Measurements from ENCODE around the gene GINS2. TPM values are rescaled to one million over a fixed set of nuclear protein-coding genes. Genes with fewer than 3 reads are reported as not detected.

Gene GINS2
- total RNA-seq, 4 donors from 2014 or later = 0.24 to 1.2 (median 0.55) TPM

DNA sequence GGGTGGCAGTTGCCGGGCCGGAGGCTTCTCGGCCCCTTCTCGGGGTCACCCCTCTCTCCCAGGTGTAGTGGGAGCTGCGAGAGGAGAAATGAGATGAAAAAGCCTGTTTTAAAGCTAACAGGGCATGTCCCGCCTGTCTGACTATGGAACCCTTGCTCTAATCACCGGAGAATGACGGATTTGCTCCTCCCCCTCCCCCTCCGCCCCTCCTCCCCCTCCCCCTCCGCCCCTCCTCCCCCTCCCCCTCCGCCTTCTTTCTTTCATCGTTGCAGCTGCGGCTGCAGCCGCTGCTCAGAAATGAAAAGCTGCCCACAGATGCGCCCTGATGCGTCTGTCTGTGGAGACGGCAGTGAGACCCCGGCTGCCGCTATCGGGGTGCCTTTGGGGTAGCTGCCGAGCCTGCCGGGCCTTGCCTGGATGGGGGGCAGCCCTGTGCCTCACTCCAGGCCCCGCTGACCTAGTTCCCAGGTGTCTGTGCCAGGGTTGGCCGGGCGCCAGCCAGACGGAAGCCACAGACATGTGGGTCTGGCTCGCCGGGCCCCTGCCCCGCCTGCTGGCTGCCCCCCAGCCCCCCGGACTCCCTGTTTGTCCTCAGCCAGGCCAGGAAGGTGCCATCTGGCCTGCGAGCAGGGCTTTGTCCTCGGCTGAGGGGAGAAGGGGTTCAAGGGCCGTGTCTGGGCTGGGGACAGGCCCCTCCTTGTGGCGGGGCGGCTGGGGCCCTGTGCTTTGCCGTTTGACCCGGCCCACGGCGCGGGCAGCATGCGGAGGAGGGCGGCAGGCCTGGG, 37.7 kb downstream of the GINS2 start:
- H3K27ac ChIP-seq = no peak overlapping the region
- H3K27me3 ChIP-seq = no peaks in the 10 kb centered on the region
- H3K4me1 ChIP-seq = peaks cover 10 to 27% of the 10 kb centered on the region in 2 donors
- H3K36me3 ChIP-seq = peaks cover 23 to 31% of the 10 kb centered on the region in 2 donors
- 58 to 64% methylated on average over 15 to 16 of the region's 42 CpGs for WGBS, 2 donors
- no peak for TF ChIP-seq POLR2A (IDR thresholded peaks at IDR 0.05)
- TF ChIP-seq, protein P1, sequence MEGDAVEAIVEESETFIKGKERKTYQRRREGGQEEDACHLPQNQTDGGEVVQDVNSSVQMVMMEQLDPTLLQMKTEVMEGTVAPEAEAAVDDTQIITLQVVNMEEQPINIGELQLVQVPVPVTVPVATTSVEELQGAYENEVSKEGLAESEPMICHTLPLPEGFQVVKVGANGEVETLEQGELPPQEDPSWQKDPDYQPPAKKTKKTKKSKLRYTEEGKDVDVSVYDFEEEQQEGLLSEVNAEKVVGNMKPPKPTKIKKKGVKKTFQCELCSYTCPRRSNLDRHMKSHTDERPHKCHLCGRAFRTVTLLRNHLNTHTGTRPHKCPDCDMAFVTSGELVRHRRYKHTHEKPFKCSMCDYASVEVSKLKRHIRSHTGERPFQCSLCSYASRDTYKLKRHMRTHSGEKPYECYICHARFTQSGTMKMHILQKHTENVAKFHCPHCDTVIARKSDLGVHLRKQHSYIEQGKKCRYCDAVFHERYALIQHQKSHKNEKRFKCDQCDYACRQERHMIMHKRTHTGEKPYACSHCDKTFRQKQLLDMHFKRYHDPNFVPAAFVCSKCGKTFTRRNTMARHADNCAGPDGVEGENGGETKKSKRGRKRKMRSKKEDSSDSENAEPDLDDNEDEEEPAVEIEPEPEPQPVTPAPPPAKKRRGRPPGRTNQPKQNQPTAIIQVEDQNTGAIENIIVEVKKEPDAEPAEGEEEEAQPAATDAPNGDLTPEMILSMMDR (IDR thresholded peaks at IDR 0.05) = no peak
- peak; percentile 63 to 67 for DNase-seq
- no peaks in the 10 kb centered on the region for H3K9me3 ChIP-seq
- intact Hi-C loops (cut with DNase I) = no loop called here
- H3K4me3 ChIP-seq (replicated peaks in 1 of 3) = no peak overlapping the region

DNA sequence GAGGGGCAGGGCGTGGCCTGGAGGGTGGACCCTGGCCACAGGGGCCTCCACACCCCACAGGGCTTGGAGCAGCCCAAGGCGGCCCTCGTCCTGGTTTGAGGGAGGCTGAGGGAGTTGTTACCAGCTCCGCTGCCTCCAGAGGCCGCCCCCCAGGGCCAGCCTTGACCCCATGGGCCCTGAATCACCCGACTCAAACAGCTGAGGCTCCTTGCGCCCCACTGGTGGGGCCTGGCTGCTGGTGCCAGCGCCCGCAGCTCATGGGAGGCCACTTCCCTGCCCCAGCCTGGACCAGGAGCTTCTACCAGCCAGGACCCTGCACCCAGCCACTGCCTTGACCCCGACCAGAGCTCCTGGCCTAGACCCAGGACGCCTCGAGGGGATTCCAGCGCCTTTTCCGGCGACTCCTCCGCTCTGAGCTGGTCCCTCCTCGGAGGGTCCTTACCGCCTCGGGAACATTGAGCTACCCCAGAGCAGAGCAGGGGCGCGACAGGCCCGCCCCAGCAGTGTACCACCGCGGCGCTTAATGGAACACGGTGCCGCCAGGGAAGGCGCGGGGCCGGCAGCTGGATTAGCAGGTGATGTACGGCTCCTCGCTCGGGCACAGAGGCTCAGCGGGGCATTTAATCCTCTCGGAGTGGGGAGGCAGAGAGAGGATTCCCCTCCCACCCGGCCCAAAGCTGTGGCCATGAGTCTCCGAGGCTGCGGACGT, 38.5 kb downstream of the GINS2 start:
- no peak for DNase-seq
- TF ChIP-seq, protein P1 (IDR thresholded peaks at IDR 0.05) = no peak
- TF ChIP-seq POLR2A (IDR thresholded peaks at IDR 0.05) = no peak
- intact Hi-C loops (cut with DNase I) = no loop called here
- Histone ChIP-seq H3K27me3 (no peaks in the 10 kb centered on the region), H3K9me3 (no peaks in the 10 kb centered on the region), H3K4me3 (replicated peaks in 1 of 3) (no peak overlapping the region), H3K4me1 (peaks cover 10 to 27% of the 10 kb centered on the region in 2 donors), H3K27ac (no peak overlapping the region), H3K36me3 (peaks cover 16 to 24% of the 10 kb centered on the region in 2 donors)
- 91 to 95% methylated on average over 12 to 38 of the region's 39 CpGs for WGBS, 2 donors

DNA sequence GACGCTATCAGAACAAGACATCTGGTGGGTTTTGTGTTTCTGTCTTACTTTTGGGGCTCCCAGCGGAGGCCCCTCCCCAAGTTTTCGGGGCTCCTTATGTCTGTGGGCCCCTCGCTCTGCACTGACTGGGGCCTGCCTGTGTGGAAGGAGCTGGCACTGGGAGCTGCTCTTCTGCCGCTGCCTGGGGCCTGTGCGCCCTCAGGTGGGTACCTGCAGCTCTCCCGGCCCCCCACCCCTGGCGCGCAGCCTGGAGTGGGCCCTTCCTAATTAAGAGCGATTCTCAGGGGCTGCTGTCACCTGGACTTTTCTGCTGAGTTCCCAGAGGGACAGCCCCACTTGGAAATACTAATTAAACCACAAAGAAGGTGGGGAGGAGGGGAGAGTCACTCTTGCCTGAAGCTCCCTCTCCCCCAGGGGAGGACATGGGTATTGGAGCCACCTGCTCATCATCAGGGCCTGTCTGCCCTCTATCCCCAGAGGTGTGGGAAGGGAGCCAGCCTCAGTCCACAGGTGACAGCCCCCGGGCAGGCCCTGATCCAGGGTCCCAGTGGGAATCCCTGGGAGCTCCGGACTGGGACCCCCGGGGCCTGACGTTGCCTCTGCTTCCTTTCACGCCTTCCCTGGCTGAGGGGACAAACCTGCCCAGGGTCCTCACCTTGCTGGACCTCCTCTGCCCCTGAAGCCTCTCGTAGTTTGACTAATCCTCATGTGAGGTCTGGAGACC, 39.2 kb downstream of the GINS2 start:
- H3K4me3 ChIP-seq (replicated peaks in 1 of 3) = no peak overlapping the region
- peaks cover 10 to 27% of the 10 kb centered on the region in 2 donors for H3K4me1 ChIP-seq
- H3K27ac ChIP-seq = no peak overlapping the region
- no peak for DNase-seq
- H3K36me3 ChIP-seq = peaks cover 9 to 16% of the 10 kb centered on the region in 2 donors
- intact Hi-C loops (cut with DNase I) = no loop called here
- H3K9me3 ChIP-seq = no peaks in the 10 kb centered on the region
- 85 to 96% methylated on average over 5 to 12 of the region's 16 CpGs for WGBS, 2 donors
- no peaks in the 10 kb centered on the region for H3K27me3 ChIP-seq
- TF ChIP-seq POLR2A (IDR thresholded peaks at IDR 0.05) = no peak
- TF ChIP-seq, protein P1 (IDR thresholded peaks at IDR 0.05) = no peak

DNA sequence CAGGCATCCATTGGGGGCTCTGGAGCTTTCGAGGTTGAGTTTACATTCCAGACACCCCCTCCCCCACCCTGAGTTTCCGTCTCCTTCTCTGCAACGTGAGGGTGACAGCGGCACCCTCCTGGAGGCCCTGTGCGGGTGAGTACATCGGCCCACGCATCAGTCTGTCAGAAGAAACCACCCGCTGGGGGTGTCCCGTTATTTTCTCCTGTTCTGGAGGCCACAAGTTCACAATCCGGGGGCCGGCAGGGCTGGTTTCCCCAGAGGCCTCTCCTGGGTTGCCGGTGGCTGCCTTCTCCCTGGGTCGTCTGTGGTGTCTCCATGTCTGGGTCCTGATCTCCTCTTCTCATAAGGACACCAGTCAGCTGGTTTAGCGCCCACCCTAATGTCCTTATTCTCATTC, 39.9 kb downstream of the GINS2 start:
- H3K36me3 ChIP-seq = peaks cover 4 to 12% of the 10 kb centered on the region in 2 donors
- intact Hi-C loops (cut with DNase I) = no loop called here

More for the DNA sequence above, 39.9 kb downstream of the GINS2 start:
- Histone ChIP-seq H3K27me3 (no peaks in the 10 kb centered on the region), H3K4me1 (peaks cover 10 to 26% of the 10 kb centered on the region in 2 donors), H3K27ac (no peak overlapping the region), H3K9me3 (no peaks in the 10 kb centered on the region), H3K4me3 (replicated peaks in 1 of 3) (no peak overlapping the region)
- WGBS, 2 donors = 86 to 92% methylated on average over 13 to 14 of the region's 14 CpGs
- DNase-seq = no peak
- no peak for TF ChIP-seq POLR2A (IDR thresholded peaks at IDR 0.05)
- TF ChIP-seq, protein P1 (IDR thresholded peaks at IDR 0.05) = no peak

All from thyroid gland (tissue), 4 donors.